ENCODE measurements around the gene PACC1. TPM values are rescaled to one million over a fixed set of nuclear protein-coding genes. Genes with fewer than 3 reads are reported as not detected.

Gene PACC1
- total RNA-seq, 1 donor from 2014 or later, result 25.8 TPM

DNA sequence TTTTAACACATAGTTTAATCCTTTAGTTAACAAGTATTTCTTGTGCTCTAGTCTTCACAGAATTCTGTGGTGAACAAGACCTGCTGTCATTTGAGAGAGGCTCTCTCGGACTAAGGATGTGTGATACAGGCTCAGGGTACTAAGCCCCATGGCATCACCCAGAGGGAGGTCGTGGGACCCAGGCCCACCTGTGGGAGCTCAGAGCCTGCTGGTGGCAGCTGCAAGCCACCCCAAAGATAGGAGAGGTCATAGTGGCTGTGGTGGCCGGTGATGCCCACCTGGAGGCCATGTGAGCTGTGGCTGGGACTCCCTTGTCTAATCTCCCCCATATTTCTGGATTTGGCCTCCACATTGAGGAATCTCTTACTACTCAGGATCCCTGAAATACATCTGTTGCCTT lies 40.1 kb upstream of the PACC1 start:
- peaks cover 18% of the 10 kb centered on the region for H3K4me1 Mint-ChIP-seq (ENCODE audit: low read depth, unreplicated experiment)
- no peak overlapping the region for H3K4me3 Mint-ChIP-seq (ENCODE audit: unreplicated experiment)
- no peak overlapping the region for H3K27ac Mint-ChIP-seq (ENCODE audit: unreplicated experiment)
- peaks cover 10% of the 10 kb centered on the region for H3K27me3 Mint-ChIP-seq (ENCODE audit: unreplicated experiment)
- no peaks in the 10 kb centered on the region for H3K36me3 Mint-ChIP-seq (ENCODE audit: unreplicated experiment)
- TF ChIP-seq, protein P1, sequence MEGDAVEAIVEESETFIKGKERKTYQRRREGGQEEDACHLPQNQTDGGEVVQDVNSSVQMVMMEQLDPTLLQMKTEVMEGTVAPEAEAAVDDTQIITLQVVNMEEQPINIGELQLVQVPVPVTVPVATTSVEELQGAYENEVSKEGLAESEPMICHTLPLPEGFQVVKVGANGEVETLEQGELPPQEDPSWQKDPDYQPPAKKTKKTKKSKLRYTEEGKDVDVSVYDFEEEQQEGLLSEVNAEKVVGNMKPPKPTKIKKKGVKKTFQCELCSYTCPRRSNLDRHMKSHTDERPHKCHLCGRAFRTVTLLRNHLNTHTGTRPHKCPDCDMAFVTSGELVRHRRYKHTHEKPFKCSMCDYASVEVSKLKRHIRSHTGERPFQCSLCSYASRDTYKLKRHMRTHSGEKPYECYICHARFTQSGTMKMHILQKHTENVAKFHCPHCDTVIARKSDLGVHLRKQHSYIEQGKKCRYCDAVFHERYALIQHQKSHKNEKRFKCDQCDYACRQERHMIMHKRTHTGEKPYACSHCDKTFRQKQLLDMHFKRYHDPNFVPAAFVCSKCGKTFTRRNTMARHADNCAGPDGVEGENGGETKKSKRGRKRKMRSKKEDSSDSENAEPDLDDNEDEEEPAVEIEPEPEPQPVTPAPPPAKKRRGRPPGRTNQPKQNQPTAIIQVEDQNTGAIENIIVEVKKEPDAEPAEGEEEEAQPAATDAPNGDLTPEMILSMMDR (IDR thresholded peaks at IDR 0.05; ENCODE audit: partially characterized antibody, unreplicated experiment), result no peak
- no peaks in the 10 kb centered on the region for H3K9me3 Mint-ChIP-seq (ENCODE audit: unreplicated experiment)
- no peak for DNase-seq

DNA sequence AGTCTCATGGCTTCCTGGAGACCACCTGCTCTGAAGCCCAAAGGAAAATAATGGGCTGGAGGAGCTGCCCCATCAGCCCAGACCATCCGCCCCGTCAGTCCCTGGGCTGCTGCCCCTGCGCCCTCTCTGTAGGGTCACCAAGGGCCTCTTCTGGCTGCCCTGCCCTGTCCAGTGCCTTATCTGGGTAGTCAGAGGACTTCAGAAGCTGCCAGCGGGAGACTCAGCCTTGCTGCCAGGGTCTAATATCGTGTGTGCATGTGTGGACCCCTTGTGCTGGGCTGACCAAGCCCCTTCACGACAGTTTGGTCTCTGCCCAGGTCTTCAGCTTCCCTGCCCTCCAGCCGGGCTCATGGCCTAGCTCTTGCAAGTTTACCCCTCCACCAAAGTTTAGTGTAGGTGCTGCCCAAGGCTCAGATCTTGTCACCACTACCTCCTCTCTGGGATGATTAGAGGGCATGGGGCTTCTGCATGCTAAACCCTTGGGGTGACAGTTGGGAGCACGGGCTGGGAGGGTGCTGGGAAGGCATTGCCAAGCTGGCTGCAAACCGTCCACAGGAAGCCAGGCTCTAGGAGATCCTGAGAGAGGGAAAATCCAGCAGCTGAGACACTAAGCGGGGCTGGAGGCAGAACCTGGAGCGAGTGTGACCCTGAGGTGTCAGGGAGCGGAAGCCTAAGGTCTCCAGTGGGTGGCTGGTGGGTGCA lies 38.6 kb upstream of the PACC1 start:
- no peak for DNase-seq
- H3K4me1 Mint-ChIP-seq (ENCODE audit: low read depth, unreplicated experiment), result peaks cover 18% of the 10 kb centered on the region
- H3K36me3 Mint-ChIP-seq (ENCODE audit: unreplicated experiment), result no peaks in the 10 kb centered on the region
- TF ChIP-seq, protein P1 (IDR thresholded peaks at IDR 0.05; ENCODE audit: partially characterized antibody, unreplicated experiment), result no peak
- H3K27me3 Mint-ChIP-seq (ENCODE audit: unreplicated experiment), result peaks cover 10% of the 10 kb centered on the region
- H3K4me3 Mint-ChIP-seq (ENCODE audit: unreplicated experiment), result no peak overlapping the region
- H3K9me3 Mint-ChIP-seq (ENCODE audit: unreplicated experiment), result no peaks in the 10 kb centered on the region
- no peak overlapping the region for H3K27ac Mint-ChIP-seq (ENCODE audit: unreplicated experiment)

DNA sequence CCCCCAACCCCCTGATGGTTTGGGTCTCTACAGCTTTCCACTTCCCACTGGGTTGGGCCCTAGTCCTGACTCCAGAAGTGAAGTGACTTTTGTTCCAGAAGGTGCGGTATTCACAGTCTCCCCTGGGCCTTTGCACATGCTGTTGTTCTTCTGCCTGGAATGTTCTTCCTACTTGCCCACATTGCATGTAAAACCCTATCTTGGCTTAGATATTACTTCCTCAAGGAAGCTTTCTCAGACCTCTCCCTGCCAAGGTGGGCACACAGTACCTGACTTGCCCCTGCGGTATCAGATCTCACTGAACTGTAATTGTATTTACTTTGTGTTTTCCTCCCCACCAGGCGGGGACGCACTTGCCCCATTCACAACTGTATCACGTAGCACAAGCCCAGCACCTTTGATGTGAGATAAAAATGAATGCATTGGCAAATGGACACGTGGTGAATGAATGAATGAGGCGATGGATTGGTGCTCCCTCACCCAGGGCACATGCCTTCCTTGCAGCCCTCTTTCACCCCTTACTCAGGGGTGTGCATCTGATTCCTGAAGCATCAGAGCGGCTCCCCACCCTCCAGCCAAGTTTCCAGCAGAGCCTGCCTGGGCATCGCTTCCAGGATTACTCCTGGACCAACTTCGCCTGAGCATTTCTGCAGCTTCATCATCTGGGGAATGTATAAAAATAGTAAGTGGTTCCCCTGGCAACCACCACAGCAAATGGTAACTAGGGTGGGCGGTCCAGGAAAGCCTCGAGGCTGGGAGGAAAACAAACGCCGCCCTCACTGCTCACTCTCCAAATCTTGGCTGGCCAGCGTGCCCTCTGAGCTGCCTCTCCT lies 37.9 kb upstream of the PACC1 start:
- H3K36me3 Mint-ChIP-seq (ENCODE audit: unreplicated experiment), result no peaks in the 10 kb centered on the region
- TF ChIP-seq, protein P1 (IDR thresholded peaks at IDR 0.05; ENCODE audit: partially characterized antibody, unreplicated experiment), result no peak
- DNase-seq, result no peak
- H3K27ac Mint-ChIP-seq (ENCODE audit: unreplicated experiment), result no peak overlapping the region
- no peaks in the 10 kb centered on the region for H3K9me3 Mint-ChIP-seq (ENCODE audit: unreplicated experiment)
- peaks cover 18% of the 10 kb centered on the region for H3K4me1 Mint-ChIP-seq (ENCODE audit: low read depth, unreplicated experiment)
- H3K4me3 Mint-ChIP-seq (ENCODE audit: unreplicated experiment), result peak overlapping the region; percentile 36
- peaks cover 6% of the 10 kb centered on the region for H3K27me3 Mint-ChIP-seq (ENCODE audit: unreplicated experiment)

DNA sequence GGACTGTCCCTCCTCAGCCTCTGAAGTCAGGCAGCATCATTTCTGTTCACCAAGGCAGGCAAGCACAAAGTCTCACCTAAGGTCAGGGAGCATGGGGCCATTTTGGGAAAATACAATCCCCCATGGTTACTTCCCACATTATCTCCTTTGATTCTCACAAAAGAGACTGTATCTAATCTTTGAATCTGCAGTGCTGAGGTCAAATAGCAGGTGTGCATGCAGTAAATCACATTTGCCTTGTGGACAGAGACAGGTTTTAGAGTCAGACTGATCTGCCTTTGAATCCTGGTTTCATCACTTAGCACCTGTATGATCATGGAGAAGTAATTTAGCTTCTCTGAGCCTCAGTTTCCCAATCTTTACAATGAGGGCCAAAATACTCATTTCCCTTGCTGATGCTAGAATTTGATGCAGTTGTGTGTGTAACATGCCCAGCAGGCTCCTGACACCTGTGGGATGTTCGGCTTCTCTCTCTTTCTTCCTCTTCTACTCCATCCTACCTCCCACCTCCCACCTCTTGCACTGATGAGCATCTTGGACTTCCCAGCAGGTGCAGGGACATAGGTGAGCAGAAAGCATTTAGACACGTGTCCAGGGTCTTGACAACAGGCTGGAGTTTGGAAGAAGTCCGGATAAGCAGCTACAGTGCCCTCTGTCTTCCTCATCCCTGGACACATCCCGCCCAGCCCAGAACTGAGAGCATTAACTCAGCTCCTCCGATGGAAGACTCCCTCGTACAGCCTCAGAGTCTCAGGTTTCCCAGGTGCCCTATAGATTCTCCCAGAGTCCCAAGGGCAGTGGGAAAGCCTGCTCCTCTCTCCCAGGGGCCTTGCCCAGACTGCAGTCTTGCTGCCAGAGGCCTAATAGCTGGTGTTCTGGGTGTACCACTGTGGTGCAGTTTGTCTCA lies 37.0 kb upstream of the PACC1 start:
- H3K4me1 Mint-ChIP-seq (ENCODE audit: low read depth, unreplicated experiment), result peaks cover 18% of the 10 kb centered on the region
- H3K27me3 Mint-ChIP-seq (ENCODE audit: unreplicated experiment), result peaks cover 4% of the 10 kb centered on the region
- H3K4me3 Mint-ChIP-seq (ENCODE audit: unreplicated experiment), result no peak overlapping the region
- no peak overlapping the region for H3K27ac Mint-ChIP-seq (ENCODE audit: unreplicated experiment)
- no peaks in the 10 kb centered on the region for H3K36me3 Mint-ChIP-seq (ENCODE audit: unreplicated experiment)
- TF ChIP-seq, protein P1 (IDR thresholded peaks at IDR 0.05; ENCODE audit: partially characterized antibody, unreplicated experiment), result no peak
- H3K9me3 Mint-ChIP-seq (ENCODE audit: unreplicated experiment), result no peaks in the 10 kb centered on the region
- DNase-seq, result no peak
